Heart left ventricle (tissue), 13 donors: ENCODE results near the gene TMEM74B.

Source experiments
- CTCF ChIP-seq, 12 donors: fragments of 200-600 bp; sonication (generic) in 4 of 12; IDR thresholded peaks; one replicate each; pipeline versions ENCODE4 v1.5.0 to v1.8.0; 2018 to 2022; ENCODE audit warnings: antibody characterized with exemption in 12 of 12, mild to moderate bottlenecking in 5 of 12
- POLR2A ChIP-seq, 2 donors: fragments of 450-650 bp; IDR thresholded peaks; one replicate each; pipeline ENCODE4 v1.6.1; 2017; ENCODE audit warnings: antibody characterized with exemption in 2 of 2, mild to moderate bottlenecking in 2 of 2, moderate library complexity in 2 of 2
- donor health status: ischemic (EF 13 %, LVEDD 7.1; RV severe dilation, severe dysfunction).
- donor health status: DM: no; HTN: yes; CAD: no.
- donor health status: DM: no; HTN: no; CAD: no.
- donor health status: ischemic (EF 25% LVEDD 6.9; RV normal size, moderate dysfunction).
- donor health status: ischemic (EF 25% LVEDD 5.7; RV mildly dilated, moderate dysfunction).
- donor health status: ischemic (EF 35%, LVEDD 5.7; RV mildly dilated, moderate dysfunction).
- donor health status: nonischemic (EF 11% LVEDD 7.7; RV severe dilation, severe dysfunction).
- donor health status: DM: yes; HTN: yes; CAD: no.
- donor health status: PGD.
- donor health status: ischemic (EF 29% LVEDD 5.4; RV normal size, mild dysfunction).
- donor health status: nonischemic (EF 23%, LVEDD 6.1; RV moderate dilation, normal function).

DNA sequence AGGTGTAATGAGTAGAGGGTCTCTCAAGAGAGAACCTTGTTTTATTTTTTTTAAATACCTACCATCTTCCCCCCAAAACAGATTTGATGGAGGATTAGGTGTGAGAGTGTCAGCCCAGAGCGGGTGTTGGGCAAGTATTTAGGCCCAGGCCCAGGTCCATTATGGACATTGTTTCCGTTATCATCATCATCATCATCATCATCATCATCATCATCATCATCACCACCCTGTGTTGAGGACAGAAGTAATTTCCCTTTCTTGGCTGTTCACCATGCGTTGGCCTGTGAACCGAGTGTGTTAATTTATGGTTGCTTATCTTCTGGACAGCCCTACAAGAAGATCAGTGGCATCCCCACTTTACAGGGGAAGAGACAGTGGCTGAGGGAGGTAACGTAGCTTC is 37.8 kb downstream of the TMEM74B start:
- TF ChIP-seq CTCF (IDR thresholded peaks at IDR 0.05) (no peak), POLR2A (IDR thresholded peaks at IDR 0.05) (no peak)
